Cardiac muscle cell (in vitro differentiated cells and primary cell): Measurements from ENCODE around the gene ADPGK. TPM values are rescaled to one million over a fixed set of nuclear protein-coding genes. Genes with fewer than 3 reads are reported as not detected.
"Not testable (repeated sequence)": the region's sequence is repeated elsewhere in the genome, so short reads cannot be mapped to it uniquely, and the experiment has no call there.

Experiments
- DNase-seq, 2 donors: peaks; one replicate each; pipeline versions ENCODE4 v3.0.0 to v3.0.0-alpha.2; 2010 to 2017; ENCODE audit warnings: low read depth in 1 of 2, low spot score in 1 of 2
- H3K27ac ChIP-seq: fragments of 200-600 bp; sonication (generic); 2 replicates; pipeline ENCODE4 v1.5.1; 2016
- H3K27me3 ChIP-seq: fragments of 200-600 bp; sonication (generic); 2 replicates; pipeline ENCODE4 v1.6.0; 2016; ENCODE audit warnings: control low read depth
- H3K36me3 ChIP-seq: fragments of 200-600 bp; sonication (generic); 2 replicates; pipeline ENCODE4 v1.5.1; 2016; ENCODE audit warnings: control low read depth
- H3K4me1 ChIP-seq: fragments of 200-600 bp; sonication (generic); 2 replicates; pipeline ENCODE4 v1.8.1; 2017; ENCODE audit warnings: low read depth, mild to moderate bottlenecking, mixed run types
- H3K4me3 ChIP-seq: fragments of 200-600 bp; sonication (generic); 2 replicates; pipeline ENCODE4 v1.5.1; 2016; ENCODE audit warnings: mild to moderate bottlenecking
- H3K9me3 ChIP-seq: fragments of 200-600 bp; sonication (generic); 2 replicates; pipeline ENCODE4 v1.5.1; 2017; ENCODE audit warnings: low read depth, mild to moderate bottlenecking, control low read depth
- CTCF ChIP-seq: IDR thresholded peaks from 2 replicates; pipeline ENCODE4 v1.5.1; 2012; ENCODE audit warnings: low read depth, mild to moderate bottlenecking, low read length
- polyA plus RNA-seq: library from polyadenylated mRNA; unstranded; fragments of >200 nt; fragmentation: Nextera tagmentation; extraction: Ambion mirVana; gene quantifications from 2 replicates; pipeline ENCODE4 v1.2.1, GENCODE V29; 2016
- total RNA-seq: library from RNA; depleted of rRNA; stranded (reverse); fragments of >200 nt; gene quantifications from 2 replicates; pipeline ENCODE4 v1.2.3, GENCODE V29; 2016

The ADPGK gene
- total and polyA plus RNA-seq, 2 experiments from 2014 or later, result 32.3 to 37.3 TPM

GRCh38 chr15:72725446-72725845, 58.1 kb downstream of the ADPGK start:
- Histone ChIP-seq H3K36me3 (no peaks in the 10 kb centered on the region), H3K9me3 (no peaks in the 10 kb centered on the region), H3K27ac (no peak overlapping the region), H3K27me3 (no peaks in the 10 kb centered on the region), H3K4me1 (no peaks in the 10 kb centered on the region), H3K4me3 (no peak overlapping the region)
- DNase-seq, result no peak
- TF ChIP-seq CTCF, result no peak

DNA sequence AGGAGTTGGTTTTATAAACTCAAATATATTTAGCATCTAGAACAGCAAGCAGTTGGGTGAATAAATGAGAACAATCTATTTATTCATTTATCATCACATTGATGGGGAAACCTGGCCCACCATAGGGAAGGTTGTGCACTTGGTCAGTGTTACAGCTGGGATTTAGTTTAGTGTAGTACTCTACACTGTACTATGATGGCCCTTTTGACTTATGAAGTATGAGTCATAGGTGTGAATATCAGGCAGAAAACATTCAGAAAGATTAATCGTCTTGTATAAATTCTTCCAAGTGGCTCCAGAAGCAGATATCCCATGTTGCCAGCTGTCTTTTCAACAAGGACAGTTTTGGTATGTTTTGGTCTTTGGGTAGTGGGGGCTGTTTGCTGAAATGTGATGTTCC, 59.5 kb downstream of the ADPGK start:
- no peaks in the 10 kb centered on the region for H3K4me1 ChIP-seq
- H3K4me3 ChIP-seq, result no peak overlapping the region
- H3K36me3 ChIP-seq, result no peaks in the 10 kb centered on the region
- no peaks in the 10 kb centered on the region for H3K27me3 ChIP-seq
- H3K27ac ChIP-seq, result no peak overlapping the region
- H3K9me3 ChIP-seq, result no peaks in the 10 kb centered on the region
- TF ChIP-seq CTCF, result no peak
- DNase-seq, result no peak

DNA sequence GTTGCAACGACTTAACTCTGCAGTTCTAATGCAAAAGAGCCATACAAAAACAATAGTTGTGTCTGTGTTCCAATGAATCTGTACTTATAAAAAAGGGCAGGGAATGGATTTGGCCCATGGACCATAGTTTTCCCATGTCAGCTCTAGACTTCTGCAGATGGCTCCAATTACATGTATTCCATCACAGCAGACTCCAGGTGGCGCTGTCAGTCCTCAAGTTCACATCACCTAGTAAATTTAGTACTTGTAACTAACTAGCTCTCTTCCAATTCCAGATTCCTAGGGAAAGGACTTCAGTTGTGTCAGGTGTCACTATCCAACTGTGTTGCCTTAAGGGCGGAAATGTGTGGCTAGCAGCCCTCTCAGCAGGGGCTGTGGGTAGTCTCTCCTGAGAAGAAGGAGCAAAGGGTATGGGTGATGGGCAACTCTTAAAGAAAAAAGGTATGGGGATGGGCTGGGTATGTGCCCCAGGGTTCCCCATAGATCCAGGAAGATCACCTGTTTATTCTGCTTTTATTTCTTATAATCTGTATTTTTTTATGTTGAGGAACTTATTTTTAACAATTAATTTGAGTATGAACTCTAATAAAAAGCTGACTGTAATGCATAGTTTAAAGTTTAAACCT, 61.4 kb downstream of the ADPGK start:
- Histone ChIP-seq H3K36me3 (no peaks in the 10 kb centered on the region), H3K9me3 (no peaks in the 10 kb centered on the region), H3K4me3 (no peak overlapping the region), H3K27me3 (no peaks in the 10 kb centered on the region), H3K27ac (no peak overlapping the region), H3K4me1 (no peaks in the 10 kb centered on the region)
- peak; percentile 81 for TF ChIP-seq CTCF
- DNase-seq, result peak; percentile 81 to 85

DNA sequence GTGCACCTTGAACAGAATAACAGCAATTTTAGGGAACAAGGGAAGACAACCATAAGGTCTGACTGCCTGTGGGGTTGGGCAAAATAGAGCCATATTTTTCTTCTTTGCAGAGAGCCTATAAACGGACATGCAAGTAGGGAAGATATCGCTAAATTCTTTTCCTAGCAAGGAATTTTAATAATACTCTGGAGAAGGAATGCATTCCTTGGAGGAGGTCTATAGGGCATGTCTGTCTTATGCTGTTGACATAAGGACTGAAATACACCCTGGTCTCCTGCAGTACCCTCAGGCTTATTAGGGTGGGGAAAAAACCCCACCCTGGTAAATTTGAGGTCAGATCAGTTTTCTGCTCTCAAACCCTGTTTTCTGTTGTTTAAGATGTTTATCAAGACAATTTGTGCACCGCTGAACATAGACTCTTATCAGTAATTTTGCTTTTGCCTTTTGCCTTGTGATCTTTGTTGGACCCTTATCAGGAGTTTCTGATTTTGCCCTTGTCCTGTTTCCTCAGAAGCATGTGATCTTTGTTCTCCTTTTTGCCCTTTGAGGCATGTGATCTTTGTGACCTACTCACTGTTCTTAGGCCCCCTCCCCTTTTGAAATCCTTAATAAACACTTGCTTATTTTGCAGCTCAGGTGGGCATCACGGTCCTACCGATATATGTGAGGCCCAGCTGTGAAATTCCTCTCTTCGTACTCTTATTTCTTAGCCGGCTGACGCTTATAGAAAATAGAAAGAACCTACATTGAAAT, 74.8 kb downstream of the ADPGK start:
- H3K9me3 ChIP-seq, H3K4me1 ChIP-seq, H3K27me3 ChIP-seq, H3K4me3 ChIP-seq, H3K36me3 ChIP-seq, DNase-seq: not testable (repeated sequence)
- H3K27ac ChIP-seq, result peak overlapping the region; percentile 41

DNA sequence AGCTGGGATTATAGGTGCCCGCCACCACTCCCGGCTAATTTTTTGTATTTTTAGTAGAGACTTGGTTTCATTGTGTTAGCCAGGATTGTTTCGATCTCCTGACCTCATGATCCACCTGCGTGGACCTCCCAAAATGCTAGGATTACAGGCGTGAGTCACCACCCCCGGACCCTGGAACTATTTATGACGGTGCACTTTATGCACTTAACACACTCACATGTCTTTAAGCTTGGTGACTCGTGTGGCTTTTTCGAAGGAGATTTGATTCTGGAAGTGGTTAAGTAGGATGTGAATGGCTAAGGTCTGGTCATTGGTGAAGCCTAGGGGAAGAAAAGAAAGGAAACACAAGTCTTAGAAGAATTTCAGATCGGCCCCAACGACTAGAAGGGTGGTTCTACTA, 77.3 kb downstream of the ADPGK start:
- no peak overlapping the region for H3K4me3 ChIP-seq
- DNase-seq, result no peak
- no peak overlapping the region for H3K27ac ChIP-seq
- H3K36me3 ChIP-seq, result no peaks in the 10 kb centered on the region
- TF ChIP-seq CTCF, result no peak
- H3K27me3 ChIP-seq, result no peaks in the 10 kb centered on the region
- H3K9me3 ChIP-seq, result no peaks in the 10 kb centered on the region
- peaks cover 9% of the 10 kb centered on the region for H3K4me1 ChIP-seq

Other genes with a start within 250 kb of the ADPGK start
- 0.80 TPM in 1 of 2 replicates, not detected in the other for gene GOLGA6B, start 129.1 kb downstream of the ADPGK start, total RNA-seq
- 0.32 TPM in 1 of 2 replicates, not detected in the other for gene GOLGA6B, start 129.1 kb downstream of the ADPGK start, polyA plus RNA-seq
- not detected in 2 replicates for gene HIGD2B, start 97.6 kb downstream of the ADPGK start, total RNA-seq
- 0.99 TPM in 1 of 2 replicates, not detected in the other for gene HIGD2B, start 97.6 kb downstream of the ADPGK start, polyA plus RNA-seq
- 42.8 and 86.8 TPM in 2 replicates for gene BBS4, start 97.6 kb downstream of the ADPGK start, total RNA-seq
- gene BBS4, start 97.6 kb downstream of the ADPGK start, polyA plus RNA-seq, result 37.9 and 50.0 TPM in 2 replicates